GM12875 (cell line): ENCODE measurements around the gene METTL26.

Source experiments
- H3K4me3 ChIP-seq: one replicate; pipeline ENCODE4 v1.5.1; 2011; ENCODE audit warnings: low read depth, low read length, control low read depth
- TF ChIP-seq, protein P1 (sequence below): IDR thresholded peaks from 2 replicates; pipeline ENCODE4 v1.5.1; 2011; ENCODE audit warnings: low read depth, mild to moderate bottlenecking, control low read depth, inconsistent platforms, low read length, moderate library complexity, borderline replicate concordance; ENCODE audit not compliant: insufficient read depth

METTL26 gene

GRCh38 chr16:625977-626765, 9.9 kb downstream of the METTL26 start:
- H3K4me3 ChIP-seq: no peak overlapping the region
- TF ChIP-seq, protein P1, sequence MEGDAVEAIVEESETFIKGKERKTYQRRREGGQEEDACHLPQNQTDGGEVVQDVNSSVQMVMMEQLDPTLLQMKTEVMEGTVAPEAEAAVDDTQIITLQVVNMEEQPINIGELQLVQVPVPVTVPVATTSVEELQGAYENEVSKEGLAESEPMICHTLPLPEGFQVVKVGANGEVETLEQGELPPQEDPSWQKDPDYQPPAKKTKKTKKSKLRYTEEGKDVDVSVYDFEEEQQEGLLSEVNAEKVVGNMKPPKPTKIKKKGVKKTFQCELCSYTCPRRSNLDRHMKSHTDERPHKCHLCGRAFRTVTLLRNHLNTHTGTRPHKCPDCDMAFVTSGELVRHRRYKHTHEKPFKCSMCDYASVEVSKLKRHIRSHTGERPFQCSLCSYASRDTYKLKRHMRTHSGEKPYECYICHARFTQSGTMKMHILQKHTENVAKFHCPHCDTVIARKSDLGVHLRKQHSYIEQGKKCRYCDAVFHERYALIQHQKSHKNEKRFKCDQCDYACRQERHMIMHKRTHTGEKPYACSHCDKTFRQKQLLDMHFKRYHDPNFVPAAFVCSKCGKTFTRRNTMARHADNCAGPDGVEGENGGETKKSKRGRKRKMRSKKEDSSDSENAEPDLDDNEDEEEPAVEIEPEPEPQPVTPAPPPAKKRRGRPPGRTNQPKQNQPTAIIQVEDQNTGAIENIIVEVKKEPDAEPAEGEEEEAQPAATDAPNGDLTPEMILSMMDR: no peak

GRCh38 chr16:625117-625976, 10.8 kb downstream of the METTL26 start:
- TF ChIP-seq, protein P1: no peak

DNA sequence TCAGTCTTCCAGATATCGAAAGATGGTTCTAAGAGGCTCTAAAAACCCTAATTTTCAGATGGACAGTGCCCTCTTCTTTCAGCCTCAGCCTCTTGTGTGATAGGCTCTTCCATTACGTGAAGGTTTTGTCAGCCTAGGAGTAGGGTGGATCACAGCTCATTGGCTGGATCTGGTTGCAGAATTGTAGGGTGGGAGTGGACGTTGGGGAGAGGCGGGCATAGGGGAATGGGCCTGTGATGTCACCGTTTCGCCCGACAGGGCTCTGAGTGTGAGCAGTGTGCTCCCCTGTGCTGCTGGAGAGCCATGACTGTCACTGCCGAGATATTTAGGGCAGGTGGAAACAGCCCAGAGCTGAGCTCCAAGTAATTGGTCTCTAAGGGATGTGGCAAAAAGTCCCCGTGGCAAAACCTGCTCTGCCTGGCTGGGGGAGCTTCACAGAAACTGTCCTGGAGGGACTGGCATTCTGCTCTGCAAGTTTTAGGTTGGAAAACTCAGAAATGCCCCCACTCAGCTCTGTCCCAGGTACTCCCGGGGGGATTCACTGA, 11.5 kb downstream of the METTL26 start:
- TF ChIP-seq, protein P1: no peak
- H3K4me3 ChIP-seq: no peak overlapping the region

More at GRCh38 chr16:625117-625976, 10.8 kb downstream of the METTL26 start:
- no peak overlapping the region for H3K4me3 ChIP-seq

GRCh38 chr16:622920-623280, 13.2 kb downstream of the METTL26 start:
- H3K4me3 ChIP-seq: no peak overlapping the region
- TF ChIP-seq, protein P1: no peak

- H3K4me3 ChIP-seq: no peak overlapping the region
- TF ChIP-seq, protein P1: no peak
Measured at GRCh38 chr16:621526-622105, 14.5 kb downstream of the METTL26 start.

DNA sequence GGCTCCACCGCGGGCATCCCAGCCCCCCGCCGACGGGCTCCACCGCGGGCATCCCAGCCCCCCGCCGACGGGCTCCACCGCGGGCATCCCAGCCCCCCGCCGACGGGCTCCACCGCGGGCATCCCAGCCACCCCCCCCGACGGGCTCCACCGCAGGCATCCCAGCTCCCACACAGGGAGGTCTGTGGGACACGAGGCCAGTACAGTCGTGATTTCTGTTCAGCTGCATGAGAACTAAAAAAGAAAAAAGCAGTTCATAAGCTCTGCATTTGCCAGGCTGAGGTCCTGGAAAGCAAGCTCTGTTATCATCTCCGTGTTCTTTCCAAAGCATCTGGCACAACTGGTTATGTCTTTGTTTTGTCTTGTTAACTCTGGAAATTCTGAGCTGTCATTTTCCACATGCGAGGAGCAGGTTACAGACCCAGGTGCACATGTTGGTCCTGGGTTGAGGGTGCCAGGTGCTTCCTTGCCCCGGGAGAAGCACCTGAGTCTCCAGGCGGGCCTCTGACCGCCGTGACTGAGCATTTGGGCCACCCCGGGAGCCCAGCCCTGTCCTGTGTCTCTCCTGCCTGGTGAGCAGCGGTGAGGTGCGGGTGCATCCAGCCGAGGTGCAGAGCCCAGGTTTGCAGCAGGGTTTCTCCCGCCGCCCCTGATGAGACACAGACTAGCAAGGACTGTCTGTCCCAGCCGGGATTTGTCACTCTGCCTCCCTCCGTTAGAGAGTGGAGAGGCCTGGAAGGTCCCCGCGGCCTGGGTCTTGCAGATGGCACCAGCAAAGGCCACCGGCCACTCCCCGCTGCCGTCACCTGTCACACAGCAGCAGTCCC, 15.2 kb downstream of the METTL26 start:
- H3K4me3 ChIP-seq: no peak overlapping the region
- TF ChIP-seq, protein P1: no peak
